Stimulated activated CD8-positive, alpha-beta memory T cell treated with anti-CD3 and anti-CD28 coated beads, Interleukin-12 subunit alpha, Interleukin-12 subunit beta, amount 100 ng/mL, for 1 hour (primary cell): Measurements from ENCODE around the gene OGFR.

ENCODE experiments used
- DNase-seq: peaks from one replicate; pipeline ENCODE4 v3.0.0-alpha.2; 2020; ENCODE audit warnings: low read depth

The OGFR gene

DNA sequence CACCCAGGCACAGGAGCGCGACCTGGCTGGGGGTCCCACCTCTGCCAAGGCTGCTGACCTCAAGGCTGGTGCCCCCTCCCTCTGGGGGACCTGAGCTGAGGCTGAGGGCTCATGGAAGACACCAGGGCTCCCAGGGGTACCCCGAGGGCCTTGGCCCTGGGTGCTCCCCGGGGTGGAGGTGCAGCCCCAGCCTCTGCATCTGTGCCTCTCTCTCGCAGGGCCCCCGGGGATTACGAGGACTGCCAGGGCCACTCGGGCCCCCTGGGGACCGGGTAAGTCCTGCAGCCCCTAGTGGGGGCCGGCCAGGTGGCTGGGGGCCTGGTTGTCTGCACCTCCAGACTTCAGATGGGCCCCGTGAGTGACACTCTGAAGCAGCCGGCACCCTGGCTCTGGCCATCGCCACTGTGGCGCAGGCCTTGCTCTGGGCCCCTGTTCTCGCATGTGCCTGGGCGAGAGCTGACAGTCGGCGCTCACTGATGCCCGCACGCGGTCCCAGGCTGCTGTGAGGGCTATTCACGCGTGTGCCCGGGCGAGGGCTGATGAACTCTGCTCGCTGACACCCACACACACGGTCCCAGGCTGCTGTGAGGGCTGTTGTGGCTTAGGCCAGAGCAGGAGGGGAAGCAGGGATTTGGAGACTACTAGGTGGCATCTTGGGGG is 21.5 kb downstream of the OGFR start:
- no peak for DNase-seq

DNA sequence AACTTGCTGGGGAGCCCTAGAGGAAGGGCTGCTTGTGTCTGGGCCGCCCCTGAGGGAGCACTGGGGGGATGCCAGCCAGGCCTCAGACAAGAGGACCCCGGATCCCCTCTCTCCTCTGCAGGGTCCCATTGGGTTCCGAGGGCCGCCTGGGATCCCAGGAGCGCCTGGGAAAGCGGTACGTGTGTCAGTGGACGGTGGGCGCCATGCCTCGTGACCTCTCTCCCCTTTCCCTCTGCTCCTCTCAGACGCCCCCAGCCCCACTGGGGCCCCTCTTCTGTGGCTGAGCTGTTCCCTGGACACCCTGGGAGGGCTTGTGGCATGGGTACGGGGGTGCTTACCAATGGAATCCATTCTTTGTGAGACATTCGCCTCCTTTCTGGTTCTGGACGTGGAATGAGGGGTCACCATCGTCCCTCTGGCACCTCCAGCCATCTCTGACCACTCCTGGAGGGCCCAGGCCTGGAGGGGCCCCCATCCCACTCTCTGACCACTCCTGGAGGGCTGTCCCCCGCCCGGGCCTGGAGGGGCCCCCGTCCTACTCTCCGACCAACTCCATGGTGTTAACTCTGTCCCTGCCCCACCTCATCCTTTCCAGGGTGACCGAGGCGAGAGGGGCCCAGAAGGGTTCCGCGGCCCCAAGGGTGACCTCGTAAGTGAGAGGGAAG is 22.1 kb downstream of the OGFR start:
- DNase-seq, result no peak

- DNase-seq, result no peak
Measured at GRCh38 chr20:62827311-62828038, 22.8 kb downstream of the OGFR start.

DNA sequence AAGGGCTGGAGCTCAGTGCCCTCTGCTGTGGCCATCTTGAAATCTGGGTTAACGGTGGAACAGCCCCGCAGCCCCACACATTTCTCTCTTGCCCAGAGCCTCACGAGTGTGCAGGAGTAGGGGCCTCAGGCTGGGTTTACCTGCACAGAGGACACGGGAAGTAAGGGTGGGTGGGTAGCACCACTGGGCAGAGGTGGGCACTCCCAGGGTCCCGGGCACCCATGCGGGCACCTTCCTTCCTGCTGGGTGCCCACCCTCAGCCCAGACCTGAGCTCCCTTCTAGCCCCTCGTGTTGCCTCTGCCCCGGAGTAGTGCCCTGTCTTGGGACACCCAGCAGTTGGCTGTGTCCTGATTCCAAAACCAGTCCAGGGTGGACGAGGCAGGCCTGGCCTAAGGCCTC is 23.4 kb downstream of the OGFR start:
- no peak for DNase-seq

DNA sequence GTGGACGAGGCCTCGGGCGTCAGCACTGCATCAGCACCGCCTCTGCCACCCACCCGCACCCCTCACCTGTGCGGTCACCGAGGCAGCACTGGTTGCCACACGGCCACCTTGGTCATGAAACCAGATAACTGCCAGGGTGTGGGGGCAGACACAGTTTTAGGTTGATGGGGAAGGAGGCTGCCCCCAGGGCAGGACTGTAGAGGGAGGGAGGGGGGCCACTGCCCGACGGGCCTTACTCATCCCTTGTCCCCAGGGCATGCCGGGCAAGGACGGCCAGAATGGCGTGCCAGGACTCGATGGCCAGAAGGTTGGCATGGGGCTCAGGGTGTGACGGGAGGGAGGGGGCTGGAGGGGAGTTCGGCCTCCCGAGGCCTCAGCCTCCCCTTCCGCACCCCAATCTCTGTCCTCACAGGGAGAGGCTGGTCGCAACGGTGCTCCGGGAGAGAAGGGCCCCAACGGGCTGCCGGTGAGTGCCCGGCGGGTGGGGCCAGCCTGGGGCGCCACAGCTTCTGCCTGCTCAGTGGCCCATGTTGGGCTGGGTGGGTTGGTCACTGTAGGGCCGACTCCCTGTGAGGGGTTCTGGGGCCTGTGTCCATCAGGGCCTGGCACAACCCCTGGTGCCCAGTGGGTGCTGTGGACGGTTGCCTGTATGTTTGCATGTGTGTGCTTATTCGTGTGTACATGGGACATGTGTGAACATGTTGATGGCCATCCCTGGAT is 24.0 kb downstream of the OGFR start:
- no peak for DNase-seq

- no peak for DNase-seq
Measured at GRCh38 chr20:62829231-62830230, 24.9 kb downstream of the OGFR start.

GRCh38 chr20:62830251-62830650 is 25.6 kb downstream of the OGFR start:
- DNase-seq, result no peak

DNA sequence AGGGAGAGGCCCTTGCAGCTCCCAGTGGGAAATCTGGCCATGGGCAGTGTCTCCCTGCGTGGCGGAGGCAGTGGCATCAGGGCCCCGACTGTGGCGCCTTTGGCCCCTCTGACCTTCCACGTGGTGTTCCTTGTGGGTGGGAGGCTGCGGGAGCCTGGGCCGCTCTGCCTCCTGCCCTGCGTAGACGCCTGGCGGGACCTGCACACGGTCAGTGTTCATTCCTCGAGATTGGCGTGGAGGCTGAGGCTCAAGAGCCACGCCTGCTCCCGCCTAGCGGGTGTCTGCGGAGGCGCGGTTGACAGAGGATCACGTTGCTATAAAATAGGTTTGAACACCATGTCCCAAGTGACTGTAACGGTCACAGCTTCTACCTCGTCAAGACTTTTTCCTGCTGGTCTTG is 26.2 kb downstream of the OGFR start:
- no peak for DNase-seq

- no peak for DNase-seq
Measured at GRCh38 chr20:62831361-62831788, 26.7 kb downstream of the OGFR start.

DNA sequence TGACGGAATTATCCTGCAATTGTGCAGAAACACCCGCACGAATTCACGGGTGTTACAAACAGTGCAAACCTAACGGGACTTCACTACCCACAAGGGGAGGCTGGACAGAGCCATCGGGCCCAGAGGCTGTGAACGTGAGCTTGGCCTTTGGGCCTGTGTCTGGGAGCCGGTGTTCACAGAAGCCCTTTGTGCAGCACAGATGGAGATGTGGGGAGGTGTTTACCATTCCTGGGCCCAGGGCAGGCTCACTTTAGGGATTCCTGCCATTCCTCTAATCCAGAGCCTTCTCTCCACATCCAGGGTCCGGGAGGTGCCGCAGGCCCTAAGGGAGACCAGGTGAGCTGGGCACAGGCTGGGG is 27.2 kb downstream of the OGFR start:
- no peak for DNase-seq

- DNase-seq, result no peak
Measured at GRCh38 chr20:62832212-62832922, 27.7 kb downstream of the OGFR start.

GRCh38 chr20:62832951-62833391 is 28.3 kb downstream of the OGFR start:
- DNase-seq, result no peak

DNA sequence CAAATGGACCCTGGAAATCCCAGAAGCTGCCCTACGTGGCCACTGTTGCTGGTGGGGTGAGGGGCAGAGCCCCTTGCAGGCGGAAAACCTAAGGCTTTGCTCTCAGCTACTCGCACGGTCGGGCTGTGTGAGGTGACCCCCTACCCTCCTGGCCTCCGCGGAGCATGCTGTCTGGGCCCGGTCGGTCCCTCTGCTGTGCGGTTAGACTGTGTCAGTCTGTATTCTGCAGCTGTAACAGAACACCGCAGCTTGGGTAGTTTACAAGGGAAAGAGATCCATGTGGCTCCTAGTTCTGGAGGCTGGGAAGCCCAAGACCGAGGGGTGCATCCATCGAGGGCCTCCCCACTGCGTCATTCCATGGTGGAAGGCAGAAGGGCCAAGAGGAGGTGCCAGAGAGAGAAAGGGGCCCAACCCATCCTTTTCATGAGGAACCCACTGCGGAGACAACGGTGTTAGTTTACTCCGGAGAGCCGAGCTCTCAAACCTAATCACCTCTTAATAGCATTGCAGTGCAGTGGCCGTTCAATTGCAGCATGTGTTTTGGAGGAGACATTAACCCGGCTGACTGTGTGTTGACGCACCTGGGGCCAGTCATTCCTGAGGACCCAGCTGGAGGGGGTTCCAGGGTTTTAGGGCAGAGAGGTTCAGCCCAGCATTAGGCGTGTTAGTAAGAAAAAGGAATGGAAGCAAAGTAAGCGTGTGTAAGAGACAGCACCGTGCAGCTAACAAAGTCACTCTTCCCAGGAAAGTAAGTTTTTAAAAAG is 30.5 kb downstream of the OGFR start:
- no peak for DNase-seq

DNA sequence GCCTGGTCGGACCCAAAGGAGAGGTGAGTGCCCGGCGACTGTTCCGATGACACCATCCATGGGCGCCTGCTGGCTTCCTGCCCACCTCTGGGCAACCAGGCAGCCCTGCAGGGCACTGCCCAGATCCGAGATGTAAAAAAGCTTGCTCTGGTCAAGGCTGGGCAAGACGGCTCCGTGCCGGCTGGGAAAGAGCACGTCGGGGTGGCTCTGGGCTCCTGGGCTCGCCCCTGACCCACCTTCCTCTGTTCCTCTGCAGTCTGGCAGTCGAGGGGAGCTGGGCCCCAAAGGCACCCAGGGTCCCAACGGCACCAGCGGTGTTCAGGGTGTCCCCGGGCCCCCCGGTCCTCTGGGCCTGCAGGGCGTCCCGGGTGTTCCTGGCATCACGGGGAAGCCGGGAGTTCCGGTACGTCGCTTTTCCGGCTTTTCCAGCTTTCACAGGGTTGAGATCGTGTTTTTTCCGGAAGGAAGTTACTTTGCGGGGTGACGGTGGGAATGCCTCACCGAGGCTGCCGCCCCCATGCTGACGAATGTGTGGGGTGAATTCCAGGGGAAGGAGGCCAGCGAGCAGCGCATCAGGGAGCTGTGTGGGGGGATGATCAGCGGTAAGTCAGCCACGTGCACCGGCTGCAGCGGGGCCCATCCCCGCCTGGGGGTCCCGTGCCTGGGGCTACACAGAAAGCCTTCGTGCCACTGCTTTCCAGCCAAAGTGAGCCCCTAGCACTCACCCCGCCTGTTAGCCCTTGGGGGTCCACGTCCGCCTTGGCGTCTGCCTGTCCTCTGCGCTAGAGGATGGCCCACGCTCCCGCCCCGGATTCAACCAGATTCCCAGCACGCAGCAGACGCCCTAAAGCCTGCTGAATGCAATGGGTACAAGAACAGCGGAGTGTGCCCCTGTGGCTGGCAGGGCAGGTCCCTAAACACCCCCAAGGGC is 31.6 kb downstream of the OGFR start:
- DNase-seq, result no peak

DNA sequence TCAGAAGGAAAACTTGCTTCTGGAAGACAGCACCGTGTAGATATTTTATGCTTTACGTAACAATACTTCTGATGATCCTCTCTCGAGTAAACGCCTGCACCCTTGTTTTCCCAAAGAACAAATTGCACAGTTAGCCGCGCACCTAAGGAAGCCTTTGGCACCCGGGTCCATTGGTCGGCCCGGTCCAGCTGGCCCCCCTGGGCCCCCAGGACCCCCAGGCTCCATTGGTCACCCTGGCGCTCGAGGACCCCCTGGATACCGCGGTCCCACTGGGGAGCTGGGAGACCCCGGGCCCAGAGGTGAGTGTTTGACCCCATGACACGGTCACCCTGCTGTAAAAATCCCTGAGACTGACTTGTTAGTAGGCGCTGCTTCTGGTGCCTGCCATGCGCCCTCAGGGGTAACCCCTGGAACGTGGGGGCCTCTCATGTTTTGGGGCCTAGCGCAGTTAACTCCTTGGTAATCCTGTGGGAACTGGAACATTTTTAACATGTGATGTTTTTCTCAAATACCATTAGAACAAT is 32.4 kb downstream of the OGFR start:
- DNase-seq, result no peak

GRCh38 chr20:62837790-62838127 is 33.1 kb downstream of the OGFR start:
- DNase-seq, result no peak

GRCh38 chr20:62838128-62838891 is 33.7 kb downstream of the OGFR start:
- no peak for DNase-seq

DNA sequence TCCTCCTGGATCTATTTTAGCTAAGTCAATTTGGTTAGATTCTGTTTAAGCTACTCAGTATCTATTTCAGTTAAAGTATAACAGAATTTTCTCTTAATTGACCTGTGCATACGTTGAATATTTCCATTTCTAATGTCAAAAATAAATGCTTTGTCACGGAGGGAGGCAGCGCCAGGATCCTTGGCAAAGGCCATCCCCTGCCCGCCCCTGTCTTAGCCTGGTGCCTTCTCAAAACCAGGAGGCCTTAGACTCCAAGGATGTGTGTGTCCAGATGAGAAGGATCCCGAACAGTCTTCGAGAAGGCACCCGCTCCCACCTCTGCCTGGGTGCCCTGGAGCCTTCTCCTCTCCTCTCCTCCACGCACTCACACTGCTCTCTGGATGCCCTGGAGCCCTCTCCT is 34.6 kb downstream of the OGFR start:
- DNase-seq, result no peak
